Measurements from ENCODE around the gene UPP1.

UPP1 gene

GRCh38 chr7:48096273-48096672, 7.2 kb downstream of the UPP1 start:
- Histone ChIP-seq H3K4me3 (ENCODE audit: low read depth, low read length) (no peak overlapping the region), H3K36me3 (replicated peaks) (peaks cover 28% of the 10 kb centered on the region), H3K27me3 (replicated peaks) (no peaks in the 10 kb centered on the region), H3K27ac (no peak overlapping the region)
- no peak for DNase-seq
- in situ Hi-C loops (cut with HindIII; ENCODE audit: low pct_ligation_motif_present, low sequenced_read_pairs), result no loop called here
- TF ChIP-seq, protein P1, sequence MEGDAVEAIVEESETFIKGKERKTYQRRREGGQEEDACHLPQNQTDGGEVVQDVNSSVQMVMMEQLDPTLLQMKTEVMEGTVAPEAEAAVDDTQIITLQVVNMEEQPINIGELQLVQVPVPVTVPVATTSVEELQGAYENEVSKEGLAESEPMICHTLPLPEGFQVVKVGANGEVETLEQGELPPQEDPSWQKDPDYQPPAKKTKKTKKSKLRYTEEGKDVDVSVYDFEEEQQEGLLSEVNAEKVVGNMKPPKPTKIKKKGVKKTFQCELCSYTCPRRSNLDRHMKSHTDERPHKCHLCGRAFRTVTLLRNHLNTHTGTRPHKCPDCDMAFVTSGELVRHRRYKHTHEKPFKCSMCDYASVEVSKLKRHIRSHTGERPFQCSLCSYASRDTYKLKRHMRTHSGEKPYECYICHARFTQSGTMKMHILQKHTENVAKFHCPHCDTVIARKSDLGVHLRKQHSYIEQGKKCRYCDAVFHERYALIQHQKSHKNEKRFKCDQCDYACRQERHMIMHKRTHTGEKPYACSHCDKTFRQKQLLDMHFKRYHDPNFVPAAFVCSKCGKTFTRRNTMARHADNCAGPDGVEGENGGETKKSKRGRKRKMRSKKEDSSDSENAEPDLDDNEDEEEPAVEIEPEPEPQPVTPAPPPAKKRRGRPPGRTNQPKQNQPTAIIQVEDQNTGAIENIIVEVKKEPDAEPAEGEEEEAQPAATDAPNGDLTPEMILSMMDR (IDR thresholded peaks at IDR 0.05; ENCODE audit: low read depth, low read length, missing control alignments), result no peak

DNA sequence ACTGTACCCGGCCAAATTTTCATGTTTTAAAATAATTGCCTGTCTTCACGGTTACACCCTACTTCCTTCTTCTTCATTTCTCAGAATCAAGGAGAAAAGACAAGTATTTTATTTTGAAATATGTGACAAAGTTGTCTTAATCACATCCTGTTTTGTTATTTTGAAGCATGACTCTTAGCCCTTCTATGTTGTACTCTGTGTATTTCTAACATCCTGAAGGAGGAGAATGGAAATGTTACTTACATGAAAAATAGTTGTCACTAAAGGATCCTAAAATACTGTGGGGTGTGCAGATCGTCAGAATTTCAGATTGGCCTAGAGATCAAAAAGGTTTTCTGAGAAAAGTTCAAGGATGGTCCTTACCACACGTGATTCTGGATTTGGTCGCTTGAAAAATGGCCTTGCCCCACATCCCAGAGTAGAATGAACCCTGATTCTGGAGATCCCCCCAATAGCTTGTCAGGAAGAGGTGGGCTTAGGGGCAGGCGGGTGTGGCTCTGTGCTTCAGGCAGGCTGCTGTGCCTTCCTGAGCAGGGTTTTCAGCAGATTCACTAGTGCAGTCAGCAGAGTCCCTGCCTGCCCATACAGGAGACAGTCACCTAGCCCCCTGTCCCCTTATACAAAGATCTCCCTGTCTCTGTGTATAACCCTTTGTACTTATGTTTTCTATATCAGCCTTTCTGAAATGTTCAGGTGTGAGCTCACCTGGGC, 8.6 kb downstream of the UPP1 start:
- in situ Hi-C loops (cut with HindIII; ENCODE audit: low pct_ligation_motif_present, low sequenced_read_pairs), result no loop called here
- H3K36me3 ChIP-seq (replicated peaks), result peaks cover 42% of the 10 kb centered on the region
- H3K27ac ChIP-seq, result no peak overlapping the region
- TF ChIP-seq, protein P1 (IDR thresholded peaks at IDR 0.05; ENCODE audit: low read depth, low read length, missing control alignments), result no peak
- no peaks in the 10 kb centered on the region for H3K27me3 ChIP-seq (replicated peaks)
- no peak overlapping the region for H3K4me3 ChIP-seq (ENCODE audit: low read depth, low read length)
- no peak for DNase-seq

- DNase-seq, result no peak
- in situ Hi-C loops (cut with HindIII; ENCODE audit: low pct_ligation_motif_present, low sequenced_read_pairs), result no loop called here
- Histone ChIP-seq H3K4me3 (ENCODE audit: low read depth, low read length) (no peak overlapping the region), H3K27ac (no peak overlapping the region), H3K27me3 (replicated peaks) (no peaks in the 10 kb centered on the region), H3K36me3 (replicated peaks) (peaks cover 49% of the 10 kb centered on the region)
- TF ChIP-seq, protein P1 (IDR thresholded peaks at IDR 0.05; ENCODE audit: low read depth, low read length, missing control alignments), result no peak
Observed at GRCh38 chr7:48098846-48099245, 9.8 kb downstream of the UPP1 start.

GRCh38 chr7:48099781-48100180, 10.7 kb downstream of the UPP1 start:
- DNase-seq, result no peak
- no peak overlapping the region for H3K4me3 ChIP-seq (ENCODE audit: low read depth, low read length)
- H3K36me3 ChIP-seq (replicated peaks), result peaks cover 48% of the 10 kb centered on the region
- in situ Hi-C loops (cut with HindIII; ENCODE audit: low pct_ligation_motif_present, low sequenced_read_pairs), result loop anchor here (25.0 kb wide), 1 partner anchor 112 kb away; the partner anchor contains the start of gene HUS1
- H3K27ac ChIP-seq, result no peak overlapping the region
- no peaks in the 10 kb centered on the region for H3K27me3 ChIP-seq (replicated peaks)
- TF ChIP-seq, protein P1 (IDR thresholded peaks at IDR 0.05; ENCODE audit: low read depth, low read length, missing control alignments), result no peak

GRCh38 chr7:48101352-48101751, 12.3 kb downstream of the UPP1 start:
- no peak overlapping the region for H3K4me3 ChIP-seq (ENCODE audit: low read depth, low read length)
- TF ChIP-seq, protein P1 (IDR thresholded peaks at IDR 0.05; ENCODE audit: low read depth, low read length, missing control alignments), result no peak
- no peaks in the 10 kb centered on the region for H3K27me3 ChIP-seq (replicated peaks)
- in situ Hi-C loops (cut with HindIII; ENCODE audit: low pct_ligation_motif_present, low sequenced_read_pairs), result loop anchor here (25.0 kb wide), 1 partner anchor 114 kb away; the partner anchor contains the start of gene HUS1
- H3K27ac ChIP-seq, result no peak overlapping the region
- peaks cover 51% of the 10 kb centered on the region for H3K36me3 ChIP-seq (replicated peaks)
- no peak for DNase-seq
